ENCODE data around the gene AEBP1. TPM values are rescaled to one million over a fixed set of nuclear protein-coding genes. Genes with fewer than 3 reads are reported as not detected.

AEBP1 gene
- total and polyA plus RNA-seq, 2 of the 4 experiments (the other 2 are of a cell fraction): 1.1 to 5.7 TPM

DNA sequence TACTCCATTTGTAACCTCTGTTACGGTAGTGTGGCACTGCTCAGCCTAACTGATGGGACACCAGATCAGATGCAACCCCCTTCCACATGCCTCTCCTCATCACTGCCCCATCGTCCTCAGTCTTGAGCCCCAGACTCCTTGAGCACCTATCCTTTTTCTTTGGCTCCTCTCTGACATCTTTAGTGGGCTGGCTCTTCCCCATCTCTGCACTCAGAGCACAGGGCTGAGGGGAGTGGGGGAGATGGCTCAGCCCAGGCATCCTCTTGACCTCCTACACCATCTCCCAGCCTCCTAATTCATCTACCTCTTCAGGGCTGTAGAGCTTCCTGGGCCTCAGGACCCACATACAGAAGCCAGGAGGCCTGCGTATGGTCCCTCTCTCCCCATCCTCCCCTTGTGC is 20.3 kb upstream of the AEBP1 start (continued):
- TF ChIP-seq RAD21 (IDR thresholded peaks at IDR 0.05; ENCODE audit: low read length) (no peak), BHLHE40 (IDR thresholded peaks at IDR 0.05; ENCODE audit: low read depth, low read length) (no peak), MAZ (IDR thresholded peaks at IDR 0.05; ENCODE audit: borderline replicate concordance, low read depth, low read length) (no peak), RFX5 (IDR thresholded peaks at IDR 0.05; ENCODE audit: low read depth, low read length) (no peak)

DNA sequence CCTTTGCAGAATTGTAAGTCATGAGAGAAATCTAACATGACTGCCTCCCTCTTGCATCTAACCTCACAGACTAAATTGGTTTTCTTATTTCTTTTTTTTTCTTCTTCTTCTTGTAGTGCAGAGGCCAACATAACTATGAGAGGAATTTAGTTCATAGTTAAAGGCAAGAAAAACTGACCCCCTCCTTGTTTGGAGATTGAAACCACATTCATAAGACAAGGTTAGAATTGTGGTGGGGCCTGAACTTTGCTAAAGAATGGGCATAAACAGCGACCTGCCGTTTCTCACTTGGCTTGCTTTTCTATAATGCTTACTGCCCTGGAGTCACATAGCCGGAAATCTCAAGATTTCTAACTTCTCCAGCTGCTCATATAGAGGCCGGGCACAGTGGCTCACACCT is 19.4 kb upstream of the AEBP1 start:
- Histone ChIP-seq H3K4me2 (ENCODE audit: low read depth, low read length) (peak overlapping the region; percentile 51; the same call in 1 of the 2 replicates), H2AK5ac (ENCODE audit: low read depth, low read length) (no peak overlapping the region), H2AFZ (replicated peaks; ENCODE audit: low read length, poor library complexity) (peak overlapping the region; percentile 75), H4K5ac (ENCODE audit: low read depth, low read length) (no peak overlapping the region; the same call in 1 of the 2 replicates), H4K91ac (ENCODE audit: insufficient read depth, low read depth, low read length) (peak overlapping the region; percentile 84; the same call in 1 of the 2 replicates), H3K4ac (ENCODE audit: low read depth, low read length) (peak overlapping the region; percentile 91), H3K9ac (ENCODE audit: low read depth, low read length) (peak overlapping the region; percentile 5; the same call in 1 of the 2 replicates), H2BK15ac (ENCODE audit: low read depth, low read length) (0 out of 3 replicates have a peak overlapping the region, but pooled peaks have one; percentile 93), H2BK20ac (ENCODE audit: low read depth, low read length) (peak overlapping the region; percentile 84), H3K23ac (ENCODE audit: low read depth, low read length) (peak overlapping the region; percentile 17; the same call in 1 of the 2 replicates), H3K36me3 (ENCODE audit: control insufficient read depth, insufficient read depth, low read length) (peaks cover 5% of the 10 kb centered on the region; the same call in 1 of the 2 replicates), H3K79me1 (ENCODE audit: low read depth in 1 of 2, low read length in 2 of 2) (peaks cover 7 to 29% of the 10 kb centered on the region in 2 experiments; a peak in 3 of 4 replicates), H3K27ac (ENCODE audit: insufficient read depth, low read length) (peak overlapping the region; percentile 84; the same call in 1 of the 2 replicates), H3K18ac (ENCODE audit: low read depth, low read length) (peak overlapping the region; percentile 51; the same call in 1 of the 2 replicates), H3K9me1 (ENCODE audit: insufficient read depth, low read length) (peaks cover 30% of the 10 kb centered on the region), H3K27me3 (ENCODE audit: control insufficient read depth, insufficient read depth, low read length) (no peaks in the 10 kb centered on the region), H2BK120ac (ENCODE audit: low read depth, low read length) (peak overlapping the region; percentile 86), H3K14ac (replicated peaks; ENCODE audit: low read depth, low read length) (peak overlapping the region; percentile 34), H3K4me3 (ENCODE audit: insufficient read depth, low read depth, low read length) (no peak overlapping the region), H4K20me1 (ENCODE audit: insufficient read depth, low read length) (no peaks in the 10 kb centered on the region; the same call in 1 of the 2 replicates), H4K8ac (ENCODE audit: low read depth in 2 of 2, low read length in 2 of 2) (peak overlapping the region in 1 of 2 experiments; percentile 81; a peak in 2 of 4 replicates), H3K9me3 (ENCODE audit: control insufficient read depth, insufficient read depth, low read length) (no peaks in the 10 kb centered on the region), H2BK5ac (ENCODE audit: low read depth, low read length, poor library complexity, severe bottlenecking) (peak overlapping the region; percentile 44), H2AK9ac (replicated peaks; ENCODE audit: low read depth, low read length, poor library complexity) (peak overlapping the region; percentile 89), H3K4me1 (ENCODE audit: control insufficient read depth, insufficient read depth, low read length) (peaks cover 27% of the 10 kb centered on the region), H3K56ac (ENCODE audit: extremely low read depth, insufficient read depth, low read length) (no peak overlapping the region)
- POLR2A ChIA-PET (ENCODE audit: unreplicated experiment): no interaction called here
- TF ChIP-seq CHD1 (IDR thresholded peaks at IDR 0.05; ENCODE audit: low read depth, low read length) (no peak), MAFK (IDR thresholded peaks at IDR 0.05; ENCODE audit: low read depth, low read length) (no peak), FOS (IDR thresholded peaks at IDR 0.05; ENCODE audit: low read depth, low read length) (no peak)
- in situ Hi-C loops (cut with MboI; ENCODE audit: low sequenced_read_pairs): no loop called here
- BruUV-seq (replicated peaks): no TSS peak
- intact Hi-C loops (cut with micrococcal nuclease): no loop called here
- dilution Hi-C loops (cut with HindIII; ENCODE audit: low sequenced_read_pairs, unreplicated experiment): no loop called here
- ATAC-seq (ENCODE audit: low read depth): no peak
- CTCF ChIA-PET: no interaction called here
- no CpG with 5 or more reads among the region's 4 CpGs for WGBS, 2 experiments (ENCODE audit: extremely low coverage in 2 of 2, insufficient read length in 1 of 2)
- peak; percentile 39 for DNase-seq
